22Rv1 (cell line): ENCODE data around the gene FNDC8.

Experiments used
- H3K27ac ChIP-seq: fragments of 450-650 bp; 2 replicates; pipeline ENCODE4 v1.5.1; 2017
- ZFX ChIP-seq: fragments of 450-650 bp; IDR thresholded peaks from 2 replicates; pipeline ENCODE4 v1.6.1; 2017; ENCODE audit warnings: antibody characterized with exemption, borderline replicate concordance
- TF ChIP-seq, protein P1 (sequence below): fragments of 450-650 bp; IDR thresholded peaks from 2 replicates; pipeline ENCODE4 v1.5.1; 2017; ENCODE audit warnings: mild to moderate bottlenecking

Gene FNDC8

DNA sequence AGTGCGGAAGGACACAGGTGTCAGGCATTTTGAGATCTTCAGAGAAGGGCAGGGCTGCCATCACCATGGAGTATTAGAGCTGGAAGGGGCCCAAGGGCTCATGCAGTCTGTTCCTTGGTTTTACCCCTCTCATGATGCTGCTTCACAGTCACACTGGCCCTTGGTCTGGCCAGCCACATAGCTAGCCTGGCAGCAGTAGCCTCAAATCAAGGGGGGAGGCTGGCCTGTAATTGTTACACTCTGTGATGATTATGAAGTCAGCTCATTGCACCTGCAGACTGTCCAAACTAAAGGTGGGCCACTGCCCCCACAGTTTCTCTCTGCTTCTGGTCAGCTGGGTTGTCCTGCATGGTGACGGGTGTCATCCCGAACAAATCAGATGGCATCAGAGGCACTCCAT lies at the start of gene FNDC8:
Gene FNDC8 (plus strand): TSS at position 301 of the 400 bp plus-strand sequence. CDS start 79 bp downstream, at position 380.
- H3K27ac ChIP-seq = no peak within 1 kb of the TSS
- TF ChIP-seq ZFX = no peak

DNA sequence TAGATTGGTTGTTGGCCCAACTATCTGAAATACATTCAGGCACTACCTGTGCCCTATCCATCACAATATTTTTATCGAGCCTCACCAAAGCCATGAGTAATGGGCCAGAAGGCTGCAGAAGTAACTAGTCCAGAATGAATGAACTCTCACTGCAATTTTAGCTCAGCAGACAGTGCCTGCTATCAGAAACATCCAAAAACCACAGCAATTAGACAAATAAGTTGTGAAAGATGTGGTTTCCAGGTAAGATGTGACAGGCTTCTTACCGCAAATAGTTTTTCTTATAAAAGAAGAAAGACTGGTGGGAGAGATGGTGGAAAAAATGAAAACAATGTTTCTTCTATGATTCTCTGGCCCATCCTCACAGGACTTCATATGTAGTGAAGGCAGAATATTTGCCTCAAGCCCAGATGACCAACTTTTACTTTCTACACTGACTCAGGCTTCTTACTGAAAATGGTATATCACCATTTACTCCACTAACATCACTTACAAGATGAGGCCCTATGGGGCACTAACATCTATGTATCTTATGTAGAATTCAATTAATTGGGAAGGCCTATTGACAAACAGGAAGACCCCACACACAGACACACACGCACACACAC lies 48.1 kb upstream of the FNDC8 start:
- no peak overlapping the region for H3K27ac ChIP-seq
- TF ChIP-seq, protein P1, sequence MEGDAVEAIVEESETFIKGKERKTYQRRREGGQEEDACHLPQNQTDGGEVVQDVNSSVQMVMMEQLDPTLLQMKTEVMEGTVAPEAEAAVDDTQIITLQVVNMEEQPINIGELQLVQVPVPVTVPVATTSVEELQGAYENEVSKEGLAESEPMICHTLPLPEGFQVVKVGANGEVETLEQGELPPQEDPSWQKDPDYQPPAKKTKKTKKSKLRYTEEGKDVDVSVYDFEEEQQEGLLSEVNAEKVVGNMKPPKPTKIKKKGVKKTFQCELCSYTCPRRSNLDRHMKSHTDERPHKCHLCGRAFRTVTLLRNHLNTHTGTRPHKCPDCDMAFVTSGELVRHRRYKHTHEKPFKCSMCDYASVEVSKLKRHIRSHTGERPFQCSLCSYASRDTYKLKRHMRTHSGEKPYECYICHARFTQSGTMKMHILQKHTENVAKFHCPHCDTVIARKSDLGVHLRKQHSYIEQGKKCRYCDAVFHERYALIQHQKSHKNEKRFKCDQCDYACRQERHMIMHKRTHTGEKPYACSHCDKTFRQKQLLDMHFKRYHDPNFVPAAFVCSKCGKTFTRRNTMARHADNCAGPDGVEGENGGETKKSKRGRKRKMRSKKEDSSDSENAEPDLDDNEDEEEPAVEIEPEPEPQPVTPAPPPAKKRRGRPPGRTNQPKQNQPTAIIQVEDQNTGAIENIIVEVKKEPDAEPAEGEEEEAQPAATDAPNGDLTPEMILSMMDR = no peak
- no peak for TF ChIP-seq ZFX

DNA sequence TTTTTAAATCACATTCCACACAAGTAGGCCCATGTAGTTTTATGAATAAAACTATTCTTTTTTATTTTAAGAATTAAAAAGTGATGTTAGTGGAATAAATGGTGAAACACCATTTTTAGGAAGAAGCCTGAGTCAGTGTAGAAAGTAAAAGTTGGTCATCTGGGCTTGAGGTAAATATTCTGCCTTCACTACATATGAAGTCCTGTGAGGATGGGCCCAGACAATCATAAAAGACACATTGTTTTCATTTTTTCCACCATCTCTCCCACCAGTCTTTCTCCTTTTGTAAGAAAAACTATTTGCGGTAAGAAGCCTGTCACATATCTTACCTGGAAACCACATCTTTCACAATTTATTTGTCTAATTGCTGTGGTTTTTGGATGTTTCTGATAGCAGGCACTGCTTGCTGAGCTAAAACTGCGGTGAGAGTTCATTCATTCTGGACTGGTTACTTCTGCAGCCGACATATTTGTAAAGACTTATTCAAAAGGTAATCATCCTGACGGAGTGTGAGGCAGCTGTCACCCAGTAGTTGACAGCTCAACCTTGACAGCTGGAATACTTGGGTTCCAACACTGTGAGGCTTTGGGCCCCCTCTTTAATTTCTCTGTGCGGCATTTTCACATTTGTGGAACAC lies 47.3 kb upstream of the FNDC8 start:
- no peak for TF ChIP-seq ZFX
- TF ChIP-seq, protein P1 = no peak
- H3K27ac ChIP-seq = no peak overlapping the region

DNA sequence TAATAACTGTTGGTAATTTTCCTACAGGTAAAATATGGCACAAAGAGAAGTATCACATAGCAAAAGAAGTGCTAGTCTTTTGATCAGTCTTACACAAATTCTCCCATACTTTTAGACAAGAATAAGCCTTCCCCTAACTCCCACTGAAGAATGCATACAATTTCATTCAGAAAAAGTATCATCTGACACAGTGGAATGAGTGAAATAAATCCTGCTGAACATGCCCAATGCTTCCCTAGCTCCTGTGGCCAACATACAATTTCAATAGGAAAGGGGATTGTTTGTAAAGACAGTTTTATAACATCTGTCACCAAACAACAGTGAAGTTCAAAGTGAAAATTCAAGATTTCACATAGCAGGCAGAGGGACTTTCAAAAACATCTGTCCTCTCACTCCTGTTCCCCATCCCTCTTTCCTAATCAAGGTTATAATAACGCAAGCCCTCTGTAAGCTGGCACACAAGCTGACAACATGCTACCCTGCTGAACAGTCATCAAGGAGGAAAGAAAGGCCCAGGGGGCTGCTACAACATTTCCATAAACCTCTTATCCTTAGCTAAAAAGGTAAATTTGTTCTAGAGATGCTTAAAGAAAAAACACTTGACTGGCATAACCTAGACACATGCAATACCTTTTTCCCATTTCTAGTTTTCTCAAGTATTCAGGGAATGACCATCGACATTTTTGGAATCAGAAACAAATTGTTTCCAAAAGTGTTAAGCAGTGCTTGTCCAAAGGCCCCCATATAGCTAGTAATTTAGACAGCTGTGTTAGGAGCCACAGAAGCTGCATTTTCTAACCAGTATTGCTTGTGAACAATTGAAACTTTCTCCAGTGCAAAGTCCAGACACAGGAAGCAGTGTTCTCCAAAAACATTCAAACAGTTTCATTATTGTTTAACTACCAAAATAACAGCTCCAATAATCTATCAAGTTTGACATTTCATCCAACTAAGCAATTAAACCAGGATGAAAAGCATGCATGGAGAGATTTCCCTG lies 46.4 kb upstream of the FNDC8 start:
- TF ChIP-seq, protein P1 = no peak
- TF ChIP-seq ZFX = no peak
- H3K27ac ChIP-seq = no peak overlapping the region

DNA sequence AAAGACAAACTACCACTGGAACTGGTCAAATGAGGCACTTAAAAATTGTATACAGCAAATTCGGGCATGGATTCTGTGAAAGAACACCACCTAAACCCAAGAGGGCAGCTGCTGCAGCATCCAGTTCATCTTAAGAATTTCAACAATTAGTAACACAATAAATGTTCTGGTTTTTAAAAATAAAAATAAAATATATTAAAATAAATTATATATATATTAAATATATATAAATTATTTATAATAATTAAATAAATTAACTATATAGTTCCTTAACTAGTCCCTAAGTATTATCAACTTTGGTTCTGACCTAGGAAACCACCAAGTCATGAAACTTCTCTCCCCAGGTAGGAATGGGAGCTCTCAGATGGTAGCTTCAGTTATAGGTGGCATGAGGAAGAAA lies 44.5 kb upstream of the FNDC8 start:
- H3K27ac ChIP-seq = no peak overlapping the region
- TF ChIP-seq, protein P1 = no peak
- TF ChIP-seq ZFX = no peak

DNA sequence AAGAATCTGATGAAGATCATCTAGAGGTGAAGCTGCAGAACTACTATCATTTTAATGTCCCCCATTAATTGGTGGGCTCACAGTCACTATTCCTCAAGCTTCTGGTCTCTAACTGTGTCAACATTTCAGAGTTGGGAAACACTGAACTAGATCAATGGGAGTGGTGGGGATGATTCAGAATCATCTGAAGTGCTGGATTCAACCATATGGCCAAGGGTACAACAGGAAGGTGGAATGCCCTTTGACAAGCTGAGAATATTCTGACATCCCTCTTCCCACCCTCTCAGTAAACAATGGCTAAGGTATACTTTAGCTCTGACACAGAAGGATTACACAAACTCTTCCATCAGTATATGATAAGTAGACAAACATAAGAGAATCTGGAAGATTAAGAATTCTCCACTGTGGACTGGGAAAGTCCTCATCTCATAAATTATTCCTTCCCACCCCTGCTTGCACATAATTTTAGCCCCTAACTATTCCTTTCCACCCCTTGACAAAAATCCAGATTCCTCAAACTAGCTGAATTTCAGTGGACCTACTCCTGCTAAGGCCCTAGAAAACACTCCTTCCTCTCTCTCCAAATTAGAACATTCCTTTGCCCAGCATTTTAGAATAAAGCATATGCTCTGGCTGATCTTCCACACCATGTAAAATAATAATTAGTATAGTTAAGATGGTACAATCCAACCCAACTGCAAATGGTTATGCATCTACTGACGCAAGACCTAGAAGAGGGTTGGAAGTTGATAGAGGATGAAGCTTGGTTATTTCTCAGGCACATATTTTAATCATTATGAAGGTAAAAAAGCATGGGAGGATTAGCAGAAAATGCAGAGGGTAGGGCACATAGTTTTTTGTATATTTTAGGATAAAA lies 41.6 kb upstream of the FNDC8 start:
- TF ChIP-seq, protein P1 = no peak
- no peak for TF ChIP-seq ZFX
- no peak overlapping the region for H3K27ac ChIP-seq

DNA sequence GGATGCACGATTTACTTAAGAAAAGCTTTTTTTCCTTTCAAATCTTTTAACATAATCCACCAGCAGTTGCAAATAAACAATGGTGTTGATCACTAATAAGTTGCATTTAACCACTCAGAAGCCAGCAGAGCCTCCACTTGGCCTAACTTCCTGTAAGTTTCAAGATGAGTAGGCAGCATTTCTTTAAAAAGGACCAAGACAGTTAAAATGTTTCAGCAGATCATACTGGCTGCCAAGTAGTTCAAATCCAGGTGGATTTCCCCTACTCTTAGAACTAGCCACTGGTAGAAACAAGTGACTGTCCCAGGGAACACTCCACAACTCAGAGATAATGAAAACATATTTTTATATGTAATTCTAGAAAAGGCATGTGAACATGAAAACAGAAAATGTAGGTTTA lies 40.9 kb upstream of the FNDC8 start:
- H3K27ac ChIP-seq = no peak overlapping the region

More for the DNA sequence above, 40.9 kb upstream of the FNDC8 start:
- TF ChIP-seq, protein P1 = no peak
- TF ChIP-seq ZFX = no peak
